SK-N-SH (cell line): ENCODE data around the gene TAS2R16. TPM values are rescaled to one million over a fixed set of nuclear protein-coding genes. Genes with fewer than 3 reads are reported as not detected.

ENCODE experiments used
- CTCF ChIA-PET: fragments of 300-600, 350-600 bp; formaldehyde crosslinking; extraction: SDS; loops from one replicate; lab custom pipeline; 2021; lab: Yijun Ruan, JAX
- POLR2A ChIA-PET: fragments of 350-600 bp; sonication (Branson Sonifier 250); formaldehyde crosslinking; extraction: SDS; loops from one replicate; lab custom pipeline; 2020; ENCODE audit warnings: antibody characterized with exemption, inconsistent platforms; lab: Yijun Ruan, JAX
- DNase-seq: peaks from one replicate; pipeline ENCODE4 v3.0.0; 2012
- H2AFZ ChIP-seq: fragments of 200-600 bp; sonication (generic); 2 replicates; pipeline ENCODE4 v1.8.1; 2016; ENCODE audit warnings: antibody characterized with exemption, mild to moderate bottlenecking, low read depth
- H3F3A ChIP-seq: fragments of 200-600 bp; sonication (generic); replicated peaks from 2 replicates; pipeline ENCODE3; 2016; ENCODE audit warnings: antibody characterized with exemption, mild to moderate bottlenecking; ENCODE audit not compliant: insufficient read depth
- H3K27ac ChIP-seq, 2 experiments: fragments of 200-500 bp in 1 of 2; fragments of 200-600 bp in 1 of 2; sonication (Bioruptor generic) in 1 of 2; sonication (generic), shearing (Covaris generic) in 1 of 2; 2 replicates each; pipeline versions ENCODE4 v1.5.1 to v1.6.1; 2014 to 2016; ENCODE audit warnings: low read depth in 2 of 2, inconsistent platforms in 1 of 2, low read length in 1 of 2, mild to moderate bottlenecking in 1 of 2, mixed read lengths in 1 of 2
- H3K27me3 ChIP-seq: fragments of 200-600 bp; sonication (generic), shearing (Covaris generic); 2 replicates; pipeline ENCODE4 v1.6.1; 2016; ENCODE audit warnings: mixed run types; ENCODE audit not compliant: insufficient read depth
- H3K36me3 ChIP-seq, 2 experiments: fragments of 200-500 bp in 1 of 2; fragments of 200-600 bp in 1 of 2; sonication (Bioruptor generic) in 1 of 2; sonication (generic) in 1 of 2; replicated peaks in 1 of 2; 2 replicates each; pipeline versions ENCODE3 to v1.5.1; 2014 to 2016; ENCODE audit warnings: low read length in 1 of 2, mild to moderate bottlenecking in 1 of 2; ENCODE audit not compliant: insufficient read depth in 2 of 2, control insufficient read depth in 1 of 2
- H3K4me1 ChIP-seq, 2 experiments: fragments of 200-500 bp in 1 of 2; fragments of 200-600 bp in 1 of 2; sonication (Bioruptor generic) in 1 of 2; sonication (generic), shearing (Covaris generic) in 1 of 2; 2 replicates each; pipeline versions ENCODE4 v1.5.1 to v1.6.1; 2014 to 2016; ENCODE audit warnings: low read depth in 1 of 2, low read length in 1 of 2, mixed run types in 1 of 2; ENCODE audit not compliant: insufficient read depth in 2 of 2, control insufficient read depth in 1 of 2
- H3K4me2 ChIP-seq: fragments of 200-600 bp; sonication (generic), shearing (Covaris generic); 2 replicates; pipeline ENCODE4 v1.6.1; 2017; ENCODE audit warnings: mixed run types
- H3K4me3 ChIP-seq, 2 experiments: fragments of 200-500 bp in 1 of 2; fragments of 200-600 bp in 1 of 2; sonication (Bioruptor generic) in 1 of 2; sonication (generic), shearing (Covaris generic) in 1 of 2; 2 replicates each; pipeline versions ENCODE4 v1.5.1 to v1.8.1; 2014 to 2016; ENCODE audit warnings: low read depth in 2 of 2, inconsistent platforms in 1 of 2, low read length in 1 of 2, mild to moderate bottlenecking in 1 of 2, mixed read lengths in 1 of 2, moderate library complexity in 1 of 2
- H3K79me2 ChIP-seq: fragments of 200-600 bp; sonication (generic); 2 replicates; pipeline ENCODE4 v1.8.1; 2017; ENCODE audit warnings: mild to moderate bottlenecking; ENCODE audit not compliant: insufficient read depth
- H3K9ac ChIP-seq: fragments of 200-600 bp; sonication (generic); 2 replicates; pipeline ENCODE4 v1.6.1; 2017; ENCODE audit warnings: mixed run types
- H3K9me2 ChIP-seq: fragments of 200-600 bp; sonication (generic); 2 replicates; pipeline ENCODE4 v1.6.1; 2017; ENCODE audit warnings: mixed run types
- H3K9me3 ChIP-seq: fragments of 200-600 bp; sonication (generic); 2 replicates; pipeline ENCODE4 v1.6.1; 2017; ENCODE audit warnings: mixed run types, mild to moderate bottlenecking, moderate library complexity
- H4K20me1 ChIP-seq: fragments of 200-600 bp; sonication (generic); 2 replicates; pipeline ENCODE4 v1.6.1; 2017; ENCODE audit warnings: mild to moderate bottlenecking, mixed run types; ENCODE audit not compliant: insufficient read depth
- CHD2 ChIP-seq: fragments of 150-350 bp; IDR thresholded peaks from 2 replicates; pipeline ENCODE4 v1.6.1; 2018; ENCODE audit warnings: low read length; ENCODE audit not compliant: partially characterized antibody
- ELF1 ChIP-seq: IDR thresholded peaks from 2 replicates; pipeline ENCODE4 v1.4.0; 2012
- FOSL2 ChIP-seq: IDR thresholded peaks from 2 replicates; pipeline ENCODE4 v1.4.0; 2012; ENCODE audit warnings: low read depth, mild to moderate bottlenecking, moderate library complexity, borderline replicate concordance
- FOXM1 ChIP-seq: IDR thresholded peaks from 2 replicates; pipeline ENCODE4 v1.4.0; 2012; ENCODE audit warnings: low read depth, mild to moderate bottlenecking
- GABPA ChIP-seq: IDR thresholded peaks from 2 replicates; pipeline ENCODE4 v1.4.0; 2012; ENCODE audit warnings: low read depth, mild to moderate bottlenecking
- GATA2 ChIP-seq: sonication (generic); formaldehyde crosslinking; IDR thresholded peaks from 2 replicates; pipeline ENCODE4 v1.5.0; 2020; ENCODE audit warnings: mild to moderate bottlenecking, missing genetic modification reagents
- NRF1 ChIP-seq: IDR thresholded peaks from 2 replicates; pipeline ENCODE4 v1.6.1; 2012; ENCODE audit warnings: low read depth, mild to moderate bottlenecking, low read length
- POLR2AphosphoS5 ChIP-seq: IDR thresholded peaks from 2 replicates; pipeline ENCODE4 v1.6.1; 2012; ENCODE audit warnings: low read depth, low read length
- RAD21 ChIP-seq: IDR thresholded peaks from 2 replicates; pipeline ENCODE4 v1.6.1; 2012; ENCODE audit warnings: mild to moderate bottlenecking, low read length
- RCOR1 ChIP-seq: fragments of 150-350 bp; IDR thresholded peaks from 2 replicates; pipeline ENCODE4 v1.6.1; 2017; ENCODE audit warnings: antibody characterized with exemption, low read length
- RFX5 ChIP-seq: IDR thresholded peaks from 2 replicates; pipeline ENCODE4 v1.6.1; 2012; ENCODE audit warnings: mild to moderate bottlenecking, improper control_type of control experiment, low read length
- TAF1 ChIP-seq: IDR thresholded peaks from 2 replicates; pipeline ENCODE4 v1.6.1; 2012; ENCODE audit warnings: low read depth, mild to moderate bottlenecking, low read length, moderate library complexity, borderline replicate concordance
- TEAD4 ChIP-seq: IDR thresholded peaks from 2 replicates; pipeline ENCODE4 v1.4.0; 2012; ENCODE audit warnings: mild to moderate bottlenecking, borderline replicate concordance; ENCODE audit not compliant: insufficient read depth
- WGBS: methylation state at CpG from one replicate; pipeline ENCODE4 v1.1.6; 2017; ENCODE audit warnings: low lambda C conversion rate; 5-methylcytosine and 5-hydroxymethylcytosine counted together
- polyA plus RNA-seq, 3 experiments: library from polyadenylated mRNA; depleted of rRNA; stranded (reverse); fragments of >200 nt; gene quantifications; 2 replicates each; pipeline ENCODE4 v1.2.3, GENCODE V29; 2012
- TF ChIP-seq, protein P1 (sequence below): IDR thresholded peaks from 2 replicates; pipeline ENCODE4 v1.4.0; 2012; ENCODE audit warnings: low read depth, borderline replicate concordance
- TF ChIP-seq, protein P2 (sequence below): IDR thresholded peaks from 2 replicates; pipeline ENCODE4 v1.4.0; 2012; ENCODE audit warnings: low read depth, borderline replicate concordance
- TF ChIP-seq, protein P3 (sequence below): IDR thresholded peaks from 2 replicates; pipeline ENCODE4; 2012
- TF ChIP-seq, protein P4 (sequence below): IDR thresholded peaks from 2 replicates; pipeline ENCODE4 v1.4.0; 2012; ENCODE audit warnings: low read depth

Gene TAS2R16
- polyA plus RNA-seq, 1 of the 3 experiments (the other 2 are of a cell fraction) = not detected

DNA sequence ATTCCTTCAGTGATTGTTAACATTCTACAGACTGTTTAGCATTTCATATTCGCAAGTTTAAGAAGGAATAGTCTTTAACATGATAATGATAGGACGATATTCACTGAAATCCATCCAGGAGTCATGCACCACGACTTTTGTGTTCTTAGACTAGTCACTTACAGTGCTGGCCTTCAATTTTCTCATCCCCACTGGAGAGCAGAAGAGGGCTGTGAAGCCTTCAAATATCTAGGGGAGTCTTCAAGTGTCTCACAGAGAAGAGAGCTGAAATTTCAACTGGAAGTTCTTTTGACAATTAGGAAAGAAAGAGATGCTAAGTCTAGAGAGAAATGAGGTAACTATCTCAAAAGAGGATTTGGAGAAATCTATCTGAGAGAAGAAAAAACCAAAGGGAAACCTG lies 43.8 kb upstream of the TAS2R16 start (continued):
- TF ChIP-seq, protein P1, sequence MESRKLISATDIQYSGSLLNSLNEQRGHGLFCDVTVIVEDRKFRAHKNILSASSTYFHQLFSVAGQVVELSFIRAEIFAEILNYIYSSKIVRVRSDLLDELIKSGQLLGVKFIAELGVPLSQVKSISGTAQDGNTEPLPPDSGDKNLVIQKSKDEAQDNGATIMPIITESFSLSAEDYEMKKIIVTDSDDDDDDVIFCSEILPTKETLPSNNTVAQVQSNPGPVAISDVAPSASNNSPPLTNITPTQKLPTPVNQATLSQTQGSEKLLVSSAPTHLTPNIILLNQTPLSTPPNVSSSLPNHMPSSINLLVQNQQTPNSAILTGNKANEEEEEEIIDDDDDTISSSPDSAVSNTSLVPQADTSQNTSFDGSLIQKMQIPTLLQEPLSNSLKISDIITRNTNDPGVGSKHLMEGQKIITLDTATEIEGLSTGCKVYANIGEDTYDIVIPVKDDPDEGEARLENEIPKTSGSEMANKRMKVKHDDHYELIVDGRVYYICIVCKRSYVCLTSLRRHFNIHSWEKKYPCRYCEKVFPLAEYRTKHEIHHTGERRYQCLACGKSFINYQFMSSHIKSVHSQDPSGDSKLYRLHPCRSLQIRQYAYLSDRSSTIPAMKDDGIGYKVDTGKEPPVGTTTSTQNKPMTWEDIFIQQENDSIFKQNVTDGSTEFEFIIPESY = no peak

- WGBS = 38% methylated on average over 1 of the region's 1 CpG
- no peaks in the 10 kb centered on the region for H3F3A ChIP-seq
- CTCF ChIA-PET = no interaction called here
Observed at GRCh38 chr7:123034106-123034505, 38.6 kb upstream of the TAS2R16 start.

GRCh38 chr7:123030631-123031030 lies 35.1 kb upstream of the TAS2R16 start:
- Histone ChIP-seq H4K20me1 (no peaks in the 10 kb centered on the region), H3K9me3 (no peaks in the 10 kb centered on the region)

More at GRCh38 chr7:123034106-123034505, 38.6 kb upstream of the TAS2R16 start:
- no peak overlapping the region for H3K9ac ChIP-seq
- TF ChIP-seq CHD2 = no peak
- TF ChIP-seq GATA2 (CRISPR knock-in tag) = no peak
- TF ChIP-seq FOSL2 = no peak
- TF ChIP-seq RFX5 = no peak
- TF ChIP-seq ELF1 = no peak
- TF ChIP-seq, all 33 proteins: peak for 0
- H3K9me3 ChIP-seq = no peaks in the 10 kb centered on the region
- no peaks in the 10 kb centered on the region for H3K4me1 ChIP-seq
- H3K4me2 ChIP-seq = no peak overlapping the region
- no peaks in the 10 kb centered on the region for H3K36me3 ChIP-seq
- H2AFZ ChIP-seq = no peak overlapping the region
- no peak overlapping the region for H3K4me3 ChIP-seq
- DNase-seq = no peak
- no peaks in the 10 kb centered on the region for H3K9me2 ChIP-seq
- POLR2A ChIA-PET = no interaction called here
- H4K20me1 ChIP-seq = no peaks in the 10 kb centered on the region
- H3K27ac ChIP-seq = no peak overlapping the region
- no peaks in the 10 kb centered on the region for H3K79me2 ChIP-seq
- H3K27me3 ChIP-seq = no peaks in the 10 kb centered on the region; the same call in 1 of the 2 replicates

More at GRCh38 chr7:123030631-123031030, 35.1 kb upstream of the TAS2R16 start:
- Histone ChIP-seq H3K4me3 (no peak overlapping the region), H3F3A (peaks cover 4% of the 10 kb centered on the region), H3K9me2 (no peaks in the 10 kb centered on the region), H2AFZ (no peak overlapping the region), H3K9ac (no peak overlapping the region), H3K79me2 (no peaks in the 10 kb centered on the region), H3K36me3 (no peaks in the 10 kb centered on the region), H3K27me3 (no peaks in the 10 kb centered on the region; the same call in 1 of the 2 replicates), H3K4me1 (peaks cover 0 to 2% of the 10 kb centered on the region in 2 experiments; a peak in 1 of 4 replicates), H3K4me2 (no peak overlapping the region), H3K27ac (no peak overlapping the region)
- WGBS = 6% methylated on average over 4 of the region's 4 CpGs
- no peak for DNase-seq
- ChIA-PET POLR2A (no interaction called here), CTCF (interaction anchor here (1.1 to 1.4 kb wide), 2 partner anchors 23 to 123 kb away, joined by 3 to 5 read pairs; no protein-coding TSS in a partner anchor)
- TF ChIP-seq POLR2AphosphoS5 (no peak), GATA2 (CRISPR knock-in tag) (no peak), FOXM1 (no peak), GABPA (no peak), RFX5 (no peak), TAF1 (no peak), NRF1 (no peak), CHD2 (no peak), RAD21 (no peak), RCOR1 (no peak), TEAD4 (no peak)
- TF ChIP-seq, protein P2, sequence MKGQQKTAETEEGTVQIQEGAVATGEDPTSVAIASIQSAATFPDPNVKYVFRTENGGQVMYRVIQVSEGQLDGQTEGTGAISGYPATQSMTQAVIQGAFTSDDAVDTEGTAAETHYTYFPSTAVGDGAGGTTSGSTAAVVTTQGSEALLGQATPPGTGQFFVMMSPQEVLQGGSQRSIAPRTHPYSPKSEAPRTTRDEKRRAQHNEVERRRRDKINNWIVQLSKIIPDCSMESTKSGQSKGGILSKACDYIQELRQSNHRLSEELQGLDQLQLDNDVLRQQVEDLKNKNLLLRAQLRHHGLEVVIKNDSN = no peak
- TF ChIP-seq, protein P1 = no peak
- TF ChIP-seq, protein P3, sequence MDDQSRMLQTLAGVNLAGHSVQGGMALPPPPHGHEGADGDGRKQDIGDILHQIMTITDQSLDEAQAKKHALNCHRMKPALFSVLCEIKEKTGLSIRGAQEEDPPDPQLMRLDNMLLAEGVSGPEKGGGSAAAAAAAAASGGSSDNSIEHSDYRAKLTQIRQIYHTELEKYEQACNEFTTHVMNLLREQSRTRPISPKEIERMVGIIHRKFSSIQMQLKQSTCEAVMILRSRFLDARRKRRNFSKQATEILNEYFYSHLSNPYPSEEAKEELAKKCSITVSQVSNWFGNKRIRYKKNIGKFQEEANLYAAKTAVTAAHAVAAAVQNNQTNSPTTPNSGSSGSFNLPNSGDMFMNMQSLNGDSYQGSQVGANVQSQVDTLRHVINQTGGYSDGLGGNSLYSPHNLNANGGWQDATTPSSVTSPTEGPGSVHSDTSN = no peak
- TF ChIP-seq, protein P4, sequence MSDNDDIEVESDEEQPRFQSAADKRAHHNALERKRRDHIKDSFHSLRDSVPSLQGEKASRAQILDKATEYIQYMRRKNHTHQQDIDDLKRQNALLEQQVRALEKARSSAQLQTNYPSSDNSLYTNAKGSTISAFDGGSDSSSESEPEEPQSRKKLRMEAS = no peak
